HG02642 (cell line): Measurements from ENCODE around the gene TSC22D3.
"Not testable (repeated sequence)": the region's sequence is repeated elsewhere in the genome, so short reads cannot be mapped to it uniquely, and the experiment has no call there.

ENCODE experiments used
- ATAC-seq: cut with Tn5 transposase; IDR thresholded peaks from one replicate; pipeline ENCODE4 v1.9.1; 2021; ENCODE audit warnings: mild to moderate bottlenecking; ENCODE audit not compliant: unreplicated experiment, poor library complexity

TSC22D3 gene

DNA sequence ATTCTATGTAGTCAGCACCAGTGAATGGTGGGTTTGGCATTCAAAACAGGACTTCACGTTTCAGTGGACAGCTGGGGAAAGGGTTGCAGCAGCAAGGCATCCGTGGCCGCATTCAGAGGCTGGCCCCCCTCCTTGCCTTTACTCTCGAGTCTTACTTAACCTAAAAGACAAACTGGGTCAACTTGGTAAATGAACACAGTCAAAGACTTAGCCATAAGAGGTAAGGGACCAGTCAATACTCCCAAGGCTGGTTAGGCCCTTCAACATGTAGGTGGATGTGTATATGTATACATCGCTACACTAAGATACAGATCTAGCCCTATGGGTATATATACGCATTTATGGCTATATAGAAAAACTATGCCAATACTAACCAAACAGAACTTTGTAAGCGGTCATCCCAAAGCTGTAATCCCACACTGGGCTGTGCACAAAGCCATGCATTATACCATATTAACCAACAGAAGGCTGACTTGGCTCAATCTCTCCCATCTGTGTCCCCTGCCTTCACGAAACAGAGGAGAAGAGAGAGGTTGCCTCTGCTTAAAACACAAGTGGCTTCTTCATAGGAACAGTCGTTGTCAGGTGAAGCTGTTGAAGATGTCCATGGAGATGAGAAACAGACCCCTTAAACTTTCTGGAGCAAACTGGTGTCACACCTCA lies 61.9 kb downstream of the TSC22D3 start:
- ATAC-seq = no peak

DNA sequence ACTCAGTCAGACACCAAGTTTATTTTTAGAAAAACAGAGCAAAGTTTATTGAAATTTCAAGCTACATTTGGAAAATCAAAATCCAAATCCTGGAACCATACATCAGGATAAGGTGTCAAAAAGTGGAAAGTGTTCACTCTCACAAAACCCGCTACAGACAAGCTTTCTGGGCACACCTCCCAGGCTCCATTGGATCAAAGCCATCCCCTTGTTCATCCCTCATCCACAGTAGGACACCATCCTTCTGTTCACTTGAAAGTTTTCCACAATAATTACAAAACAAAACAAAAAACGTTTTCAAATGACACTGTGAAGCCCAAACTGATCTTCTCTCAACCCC lies 62.4 kb downstream of the TSC22D3 start:
- ATAC-seq = no peak

DNA sequence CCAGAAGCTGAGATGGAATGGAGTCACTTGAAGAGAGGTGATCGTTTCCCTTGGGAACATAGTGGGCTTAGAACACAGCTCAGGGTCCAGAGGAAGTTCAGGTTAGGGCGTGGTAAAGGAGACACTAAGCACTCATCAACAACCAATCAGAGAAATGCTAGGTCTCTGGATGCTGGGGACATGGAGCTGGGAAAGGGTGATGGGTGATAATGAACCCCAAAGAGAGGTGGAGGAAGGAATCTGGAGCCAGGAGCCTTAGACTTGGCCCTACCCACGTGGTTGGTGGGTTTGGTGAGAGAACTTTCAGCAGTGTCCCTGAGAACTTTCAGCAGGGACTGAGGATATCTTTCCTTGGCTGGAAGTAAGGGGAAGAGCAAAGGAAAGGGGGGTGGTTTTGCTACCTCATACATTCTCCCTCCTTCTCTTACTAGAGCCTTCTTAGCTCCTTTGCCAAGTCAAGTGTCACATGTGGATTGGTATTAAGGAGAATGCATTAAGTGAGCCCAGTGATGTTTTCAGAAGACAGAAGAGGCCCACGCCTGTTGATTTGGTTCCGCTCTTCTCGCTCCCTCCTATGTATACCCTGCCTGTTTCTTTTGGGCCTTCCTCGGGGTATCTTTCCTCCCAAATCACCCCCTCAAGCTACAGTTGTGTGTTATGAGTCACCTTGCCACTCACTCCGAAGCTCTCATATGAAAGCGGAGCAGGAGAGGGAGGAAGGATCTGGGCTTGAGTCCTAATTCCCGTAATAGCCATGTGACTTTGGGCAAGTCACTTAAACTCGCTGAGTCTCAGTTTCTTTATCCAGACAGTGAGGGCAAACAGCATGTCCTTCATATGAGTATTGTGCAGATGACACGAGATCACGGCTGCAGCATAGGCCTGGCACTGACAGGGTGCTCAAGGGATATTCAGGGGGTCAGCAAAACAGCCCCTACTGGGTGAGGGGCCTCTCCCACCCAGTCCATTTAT lies 63.1 kb downstream of the TSC22D3 start:
- ATAC-seq = no peak

DNA sequence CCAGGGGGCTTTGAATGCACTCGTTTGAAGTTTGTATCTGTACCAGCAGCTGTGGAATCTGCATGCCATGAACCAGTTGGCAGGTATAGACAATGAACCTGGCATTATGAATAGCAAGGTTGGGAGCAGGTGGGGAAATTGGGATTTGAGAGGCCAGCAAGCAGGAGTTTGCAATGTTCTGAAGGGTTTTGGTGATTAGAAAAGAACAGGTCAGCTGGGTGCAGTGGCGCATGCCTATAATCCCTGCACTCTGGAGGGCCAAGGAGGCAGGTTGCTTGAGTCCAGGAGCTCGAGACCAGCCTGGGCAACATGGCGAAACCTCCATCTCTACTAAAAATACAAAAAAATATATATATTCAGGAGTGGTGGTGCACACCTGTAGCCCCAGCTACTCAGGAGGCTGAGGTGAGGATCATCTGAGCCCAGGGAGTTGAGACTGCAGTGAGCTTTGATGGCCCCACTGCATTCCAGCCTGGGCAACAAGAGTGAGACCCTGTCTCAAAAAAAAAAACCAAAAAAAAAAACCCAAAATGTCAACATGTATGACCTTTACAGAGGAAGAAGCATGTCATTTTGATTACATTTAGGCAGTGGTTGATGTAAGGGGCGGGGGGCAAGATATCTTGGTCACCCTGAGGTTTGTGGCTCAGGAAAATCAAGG lies 63.9 kb downstream of the TSC22D3 start:
- ATAC-seq = no peak

DNA sequence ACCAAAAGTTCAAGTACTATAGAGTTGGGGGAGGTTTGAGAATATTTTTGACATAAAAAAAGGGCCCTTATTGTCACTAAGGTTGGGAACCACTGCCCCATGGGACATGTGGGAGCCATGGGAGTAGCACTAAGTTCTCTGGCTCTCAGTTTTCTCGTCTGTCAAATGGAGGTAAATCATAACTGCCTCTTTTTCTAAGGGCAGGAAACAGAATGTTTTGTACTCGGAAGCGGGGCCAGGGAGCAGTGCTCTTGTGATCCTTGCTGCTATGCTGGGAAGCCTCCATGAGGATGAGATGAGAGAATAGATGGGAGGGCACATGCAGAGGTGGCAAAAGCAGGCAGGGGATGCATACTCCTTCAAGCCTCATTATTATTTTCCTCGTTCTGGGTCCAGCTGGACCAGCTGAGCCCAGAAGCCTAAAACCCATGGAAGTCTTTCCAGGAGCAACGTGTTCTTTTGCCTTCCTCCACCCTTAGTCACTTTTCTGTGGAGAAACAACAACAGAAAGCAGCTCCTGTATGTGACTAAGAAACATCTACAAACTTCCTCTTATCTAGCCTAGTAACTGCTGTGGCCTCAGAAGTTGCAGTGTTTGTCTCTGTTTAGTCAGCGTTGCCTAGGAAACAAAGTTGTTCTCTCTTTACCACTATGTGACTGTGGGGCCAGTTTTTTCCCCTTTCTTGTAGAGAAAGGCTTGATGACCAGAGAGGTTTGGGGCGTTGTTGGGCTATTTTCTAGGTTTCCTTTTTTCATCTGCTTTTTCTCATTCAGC lies 64.8 kb downstream of the TSC22D3 start:
- peak; percentile 93 for ATAC-seq

DNA sequence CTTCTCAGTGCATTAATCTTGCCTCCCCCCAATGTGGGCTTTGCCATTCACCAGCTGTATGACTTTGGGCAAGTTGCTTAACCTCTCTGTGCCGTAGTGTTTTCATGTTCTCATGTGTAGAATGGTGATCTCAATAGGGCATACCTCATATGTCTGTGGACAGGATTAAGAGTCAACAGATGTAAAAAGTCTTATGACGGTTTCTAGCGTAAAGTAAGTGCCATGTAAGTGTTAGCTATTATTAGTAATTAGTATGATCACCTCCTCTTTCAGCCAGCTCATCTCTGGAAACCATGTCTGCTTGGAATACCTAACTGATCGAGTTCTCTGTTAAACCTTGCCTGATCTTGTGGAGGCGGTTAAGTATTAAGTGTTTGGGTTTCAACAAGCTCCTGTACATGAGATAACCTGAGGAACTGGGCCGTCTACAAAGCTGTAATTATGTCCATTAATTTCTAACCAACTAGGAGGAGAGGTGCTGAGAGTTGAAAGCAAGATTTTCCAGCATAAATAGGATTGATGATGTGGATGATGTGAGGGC lies 66.3 kb downstream of the TSC22D3 start:
- no peak for ATAC-seq

DNA sequence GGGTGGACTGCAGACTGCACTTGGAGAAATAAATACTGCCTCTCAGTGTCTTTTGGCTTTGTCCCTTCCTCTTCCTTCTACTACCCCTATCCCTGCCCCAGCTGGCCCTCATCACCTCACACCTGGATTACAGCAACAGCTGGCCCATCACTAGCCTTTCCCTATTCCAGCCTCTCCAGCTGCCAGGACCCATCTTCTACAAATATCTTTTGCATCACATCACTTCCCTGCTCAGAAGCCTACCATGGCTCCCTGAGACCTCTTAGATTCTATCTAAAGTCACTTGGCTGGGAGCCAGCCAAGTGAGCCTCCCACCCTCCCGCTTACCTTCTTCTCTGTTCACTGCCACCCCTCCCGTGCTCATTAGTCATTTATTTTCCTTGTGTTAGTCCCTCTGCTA lies 66.8 kb downstream of the TSC22D3 start:
- no peak for ATAC-seq

DNA sequence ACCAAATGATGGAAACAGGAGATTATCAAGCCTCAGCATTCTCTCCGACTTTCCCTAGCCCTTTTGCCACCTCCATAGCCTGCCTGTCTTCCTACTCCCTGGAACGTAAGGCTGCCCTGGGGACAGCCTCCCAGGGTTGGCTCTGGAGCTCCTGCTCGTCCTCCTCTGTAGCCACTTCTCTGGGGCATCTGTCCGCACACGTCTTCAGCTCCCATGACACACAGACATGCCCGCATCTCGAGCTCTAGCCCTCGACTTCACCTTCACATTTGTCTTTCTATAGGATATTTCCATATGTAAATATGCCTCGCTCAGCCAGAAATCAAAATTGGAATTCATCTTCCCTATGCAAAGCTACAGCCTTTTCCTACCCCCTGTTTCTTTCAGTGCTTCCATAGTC lies 67.7 kb downstream of the TSC22D3 start:
- no peak for ATAC-seq

DNA sequence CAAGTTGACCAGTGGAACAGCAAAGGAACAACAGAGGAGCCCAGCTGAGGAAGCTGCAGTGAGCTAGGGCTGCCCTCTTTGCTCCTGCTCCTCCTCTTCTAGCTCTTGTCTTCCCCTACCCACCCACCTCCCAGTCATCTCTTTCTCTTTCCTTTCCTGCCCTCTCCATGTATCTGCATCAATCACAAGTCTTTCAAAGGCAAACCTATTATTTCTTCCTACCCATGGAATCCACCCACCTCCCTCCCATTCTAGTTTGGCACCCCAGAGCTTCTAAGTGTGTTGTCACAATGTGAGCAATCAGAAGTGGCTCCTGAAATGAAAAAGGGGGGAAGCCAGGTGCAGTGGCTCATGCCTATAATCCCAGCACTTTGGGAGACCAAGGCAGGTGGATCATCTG lies 69.3 kb downstream of the TSC22D3 start:
- ATAC-seq = no peak

DNA sequence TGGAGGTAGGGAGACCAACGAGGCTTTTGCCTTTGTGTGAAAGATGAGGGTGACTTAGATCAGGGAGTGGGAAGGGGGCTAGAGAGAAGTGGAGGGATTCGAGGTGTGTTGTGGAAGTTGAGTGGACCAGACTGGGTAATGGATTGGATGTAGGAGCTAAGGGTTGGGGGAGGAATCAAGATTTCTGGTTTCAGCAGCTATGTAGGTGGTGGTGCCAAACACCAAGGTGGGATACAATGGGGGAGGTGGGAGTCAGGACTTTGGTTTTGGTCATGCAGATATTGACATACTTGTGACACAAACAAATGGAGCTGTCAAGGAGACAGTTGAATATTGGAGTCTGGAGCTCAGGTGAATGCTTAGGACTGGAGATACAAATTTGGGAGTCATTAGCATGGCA lies 71.0 kb downstream of the TSC22D3 start:
- no peak for ATAC-seq

DNA sequence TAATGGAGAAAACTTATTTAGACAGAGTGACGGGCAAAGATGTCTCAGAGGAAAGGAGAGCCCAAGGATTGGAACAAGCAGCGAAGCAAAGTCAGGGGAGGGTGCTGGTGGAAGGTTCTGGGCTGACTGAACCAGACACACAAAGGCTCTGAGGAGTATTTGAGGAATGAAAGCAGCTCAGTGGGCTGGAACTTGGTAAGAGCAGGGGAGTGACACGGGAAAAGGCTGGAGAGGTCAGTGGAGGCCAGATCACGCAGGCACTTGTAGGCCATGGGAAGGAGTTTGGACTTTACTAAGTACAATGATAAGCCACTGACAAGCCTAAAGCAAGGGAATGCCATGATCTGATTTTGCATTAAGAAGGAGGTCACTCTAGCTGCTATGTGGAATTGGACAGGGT lies 71.4 kb downstream of the TSC22D3 start:
- ATAC-seq = no peak

DNA sequence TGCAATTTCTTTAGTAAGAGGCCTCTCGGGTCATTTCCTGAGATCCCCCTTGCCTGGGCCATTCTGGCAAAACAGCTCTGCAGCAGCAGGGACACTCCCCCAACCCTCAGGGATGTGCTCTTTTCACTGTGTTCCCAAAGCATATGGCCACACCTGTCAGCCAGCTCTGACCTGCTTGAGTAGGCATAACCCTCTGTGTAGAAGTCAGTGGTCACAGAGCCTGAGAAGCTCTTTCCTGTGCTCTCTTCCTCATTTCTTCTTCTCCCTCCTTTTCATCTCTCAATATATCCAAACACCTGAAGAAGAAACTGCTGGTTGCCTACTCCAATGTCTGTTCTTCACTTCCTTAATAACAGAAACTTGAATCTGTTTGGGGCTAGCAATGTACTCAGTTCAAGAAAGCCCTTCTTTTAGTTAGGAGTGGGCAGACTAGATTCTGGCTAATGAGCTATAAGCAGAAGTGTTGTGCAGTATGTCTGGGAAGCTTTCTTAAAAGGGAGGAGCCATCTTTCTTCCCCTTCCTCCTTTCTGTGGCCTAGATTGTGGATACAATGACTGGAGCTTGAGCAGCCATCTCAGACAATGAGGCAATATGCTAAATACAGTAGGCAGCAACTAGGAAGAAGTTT lies 74.0 kb downstream of the TSC22D3 start:
- ATAC-seq = peak; percentile 84

DNA sequence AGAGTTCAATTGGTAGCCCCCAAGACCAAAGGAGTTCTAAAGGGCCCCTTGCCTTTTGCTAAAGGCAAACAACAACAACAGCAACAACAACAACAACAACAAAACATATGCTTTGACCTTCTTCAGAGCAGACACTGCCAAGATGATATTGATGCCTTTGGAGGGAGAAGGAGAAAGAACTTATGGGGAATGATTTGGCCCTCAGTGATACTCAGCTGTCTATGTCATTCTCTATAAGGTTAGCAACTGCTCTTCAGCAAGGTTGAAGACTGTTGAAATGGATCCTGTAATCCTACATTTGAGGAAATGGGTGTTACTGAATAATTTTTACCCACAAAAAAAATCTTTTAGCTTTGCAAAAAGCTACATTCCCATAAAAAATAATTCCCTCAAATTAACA lies 74.8 kb downstream of the TSC22D3 start:
- ATAC-seq = no peak

DNA sequence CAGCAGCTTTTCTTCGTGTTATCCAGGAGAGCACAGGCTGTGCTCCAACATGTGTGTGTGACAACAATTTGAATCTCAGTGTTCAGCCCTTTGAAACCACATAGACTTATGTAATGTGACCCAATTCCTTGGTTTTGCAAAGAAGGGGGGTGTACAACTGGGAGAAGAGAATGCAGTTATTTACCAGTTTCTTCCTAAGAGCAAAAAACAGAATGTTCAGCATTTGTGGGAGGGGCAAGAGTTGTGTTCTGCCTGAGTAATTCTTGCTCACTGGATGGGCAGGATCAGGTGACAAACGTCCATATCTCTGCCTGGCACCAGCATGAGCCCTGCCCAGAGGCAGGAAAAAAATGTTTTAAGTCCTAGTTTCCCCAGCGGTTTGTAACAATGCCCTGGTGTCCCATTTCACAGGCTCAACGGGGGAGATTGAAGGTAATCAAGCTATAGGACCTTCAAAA lies 75.2 kb downstream of the TSC22D3 start:
- no peak for ATAC-seq

DNA sequence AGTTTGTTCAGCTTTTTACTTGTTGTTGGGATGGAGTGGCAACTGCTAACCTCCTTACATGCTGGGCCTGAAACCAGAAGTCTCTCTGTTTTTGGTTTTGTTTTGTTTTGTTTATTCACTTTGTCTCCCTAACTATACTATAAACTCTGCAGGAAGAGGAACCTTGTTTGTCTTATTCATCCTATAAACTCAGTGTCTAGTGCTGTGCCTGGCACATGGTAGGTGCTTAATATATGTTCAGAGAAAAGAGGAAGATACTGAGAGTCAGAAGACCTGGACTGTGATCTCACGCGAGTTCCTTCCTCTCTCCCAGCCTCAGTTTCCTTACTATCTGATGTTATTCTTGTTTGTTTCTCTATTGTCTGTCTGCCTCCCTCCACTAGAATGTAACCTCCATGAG lies 76.0 kb downstream of the TSC22D3 start:
- ATAC-seq = no peak

DNA sequence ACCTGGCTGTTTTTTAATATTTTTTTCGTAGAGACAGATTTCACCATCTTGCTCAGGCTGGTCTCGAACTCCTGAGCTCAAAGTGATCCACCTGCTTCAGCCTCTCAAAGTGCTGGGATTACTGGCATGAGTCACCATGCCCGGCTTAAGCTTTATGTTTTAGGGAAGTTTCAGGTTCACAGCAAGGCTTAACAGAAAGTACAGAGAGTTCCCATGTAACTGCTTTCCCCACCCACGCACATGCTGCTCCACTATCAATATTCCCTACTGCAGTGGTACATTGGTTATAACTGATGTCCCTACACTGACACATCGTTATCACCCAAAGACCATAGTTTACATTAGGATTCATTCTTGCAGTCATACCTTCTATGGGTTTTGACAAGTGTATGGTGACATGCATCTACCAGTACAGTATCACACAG lies 84.6 kb downstream of the TSC22D3 start:
- no peak for ATAC-seq

DNA sequence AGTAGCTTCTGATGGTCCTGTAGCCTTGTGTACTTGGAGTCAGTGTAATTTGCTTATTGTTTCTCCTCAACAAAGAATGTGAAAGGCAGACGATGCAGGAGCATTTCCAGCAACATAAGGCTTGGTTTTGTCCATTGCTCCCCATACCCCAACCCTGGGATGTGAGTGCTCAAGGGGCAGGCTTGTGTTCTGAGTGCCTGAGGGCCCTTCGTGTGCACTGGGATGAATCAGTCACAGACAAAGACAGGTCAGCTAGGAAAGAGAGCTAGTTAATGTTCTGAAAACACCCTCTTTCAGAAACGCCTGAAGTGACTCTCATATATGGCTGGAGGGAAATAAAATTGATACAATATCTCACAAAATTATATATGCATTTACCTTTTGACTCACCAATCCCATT lies 88.1 kb downstream of the TSC22D3 start:
- ATAC-seq = no peak

DNA sequence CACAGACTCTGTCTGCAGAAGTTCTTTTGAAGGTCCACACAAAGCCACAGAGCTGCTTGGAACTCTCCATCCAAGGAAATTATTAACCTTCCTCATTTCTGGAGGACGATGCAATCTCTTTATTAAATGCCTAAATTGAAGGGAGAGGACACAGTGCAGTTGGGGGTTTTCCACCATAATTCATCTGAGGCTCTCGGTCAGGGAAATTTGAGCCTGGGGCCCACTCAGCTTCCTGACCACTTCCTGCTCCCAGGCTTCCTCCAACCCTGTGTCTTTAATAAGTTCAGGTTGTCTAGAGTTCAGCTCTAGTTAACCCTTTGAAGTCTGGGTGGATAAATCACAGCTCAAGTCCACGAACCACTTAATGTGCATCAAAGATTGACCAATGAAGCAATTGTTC lies 88.8 kb downstream of the TSC22D3 start:
- no peak for ATAC-seq

DNA sequence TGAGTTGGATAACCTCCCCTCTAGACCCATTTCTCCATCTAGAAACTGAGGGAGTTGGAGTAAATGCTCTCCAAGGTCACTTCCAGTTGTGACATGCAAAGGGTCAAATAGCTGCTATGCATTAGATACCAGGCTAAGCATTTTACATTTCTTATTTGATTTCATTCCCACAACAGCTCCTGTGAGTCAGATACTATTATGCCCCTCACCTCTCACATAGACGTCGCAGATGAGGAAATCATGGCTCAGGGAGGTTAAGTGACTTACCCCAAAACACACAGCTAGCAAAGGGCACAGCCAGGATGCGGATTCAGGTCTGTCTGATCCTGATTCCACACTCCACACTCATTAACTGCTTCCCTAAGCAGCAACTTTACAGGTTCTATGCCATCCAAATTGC lies 89.6 kb downstream of the TSC22D3 start:
- ATAC-seq = no peak

DNA sequence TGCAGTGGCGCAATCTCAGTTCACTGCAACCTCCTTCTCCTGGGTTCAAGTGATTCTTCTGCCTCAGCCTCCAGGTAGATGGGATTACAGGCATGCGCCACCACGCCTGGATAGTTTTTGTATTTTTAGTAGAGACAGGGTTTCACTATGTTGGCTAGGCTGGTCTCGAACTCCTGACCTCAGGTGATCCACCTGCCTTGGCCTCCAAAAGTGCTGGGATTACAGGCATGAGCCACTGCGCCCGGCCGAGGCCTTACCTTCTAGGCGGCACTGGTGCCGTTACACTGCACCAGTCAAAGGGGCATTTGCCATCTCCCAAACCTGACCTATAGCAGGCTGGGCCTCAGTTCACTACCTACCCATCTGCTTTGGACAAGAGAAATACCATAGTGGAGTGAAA lies 90.0 kb downstream of the TSC22D3 start:
- ATAC-seq = not testable (repeated sequence)
